Effector memory CD4-positive, alpha-beta T cell (primary cell): ENCODE measurements around the gene FGD4.
"Not testable (repeated sequence)": the region's sequence is repeated elsewhere in the genome, so short reads cannot be mapped to it uniquely, and the experiment has no call there.

Source experiments
- DNase-seq, 3 donors: peaks; one replicate each; pipeline ENCODE4 v3.0.0-alpha.2; 2020
- H3K27ac ChIP-seq: 2 replicates; pipeline ENCODE4 v1.7.0; 2013; ENCODE audit warnings: mild to moderate bottlenecking, low read length, moderate library complexity; ENCODE audit not compliant: insufficient read depth, poor library complexity, severe bottlenecking
- H3K27me3 ChIP-seq: replicated peaks from 2 replicates; pipeline ENCODE4 v1.7.0; 2013; ENCODE audit warnings: mild to moderate bottlenecking, low read length; ENCODE audit not compliant: insufficient read depth, control insufficient read depth, poor library complexity, severe bottlenecking
- H3K36me3 ChIP-seq: 2 replicates; pipeline ENCODE4 v1.7.0; 2013; ENCODE audit warnings: mild to moderate bottlenecking, low read length, moderate library complexity; ENCODE audit not compliant: control insufficient read depth, insufficient read depth
- H3K4me1 ChIP-seq: 2 replicates; pipeline ENCODE4 v1.7.0; 2013; ENCODE audit warnings: low read length, mild to moderate bottlenecking; ENCODE audit not compliant: control insufficient read depth, insufficient read depth, poor library complexity, severe bottlenecking
- H3K4me3 ChIP-seq: 2 replicates; pipeline ENCODE4 v1.7.0; 2013; ENCODE audit warnings: low read length, low read depth, mild to moderate bottlenecking; ENCODE audit not compliant: insufficient read depth, poor library complexity, severe bottlenecking
- H3K9me3 ChIP-seq: 2 replicates; pipeline ENCODE4 v1.7.0; 2013; ENCODE audit warnings: mild to moderate bottlenecking, low read length, moderate library complexity; ENCODE audit not compliant: control insufficient read depth

Gene FGD4

GRCh38 chr12:32512379-32512778 is 113.0 kb downstream of the FGD4 start:
- no peaks in the 10 kb centered on the region for H3K36me3 ChIP-seq
- no peak overlapping the region for H3K27ac ChIP-seq

GRCh38 chr12:32512910-32513309 is 113.6 kb downstream of the FGD4 start:
- no peaks in the 10 kb centered on the region for H3K9me3 ChIP-seq
- H3K36me3 ChIP-seq = no peaks in the 10 kb centered on the region
- no peak overlapping the region for H3K4me3 ChIP-seq
- H3K27me3 ChIP-seq = no peaks in the 10 kb centered on the region
- H3K27ac ChIP-seq = no peak overlapping the region
- no peak for DNase-seq
- H3K4me1 ChIP-seq = no peaks in the 10 kb centered on the region

More at GRCh38 chr12:32512379-32512778, 113.0 kb downstream of the FGD4 start:
- no peaks in the 10 kb centered on the region for H3K27me3 ChIP-seq
- no peak for DNase-seq
- no peaks in the 10 kb centered on the region for H3K9me3 ChIP-seq
- no peaks in the 10 kb centered on the region for H3K4me1 ChIP-seq
- H3K4me3 ChIP-seq = no peak overlapping the region

GRCh38 chr12:32515137-32515873 is 115.9 kb downstream of the FGD4 start:
- H3K9me3 ChIP-seq = no peaks in the 10 kb centered on the region
- H3K36me3 ChIP-seq = no peaks in the 10 kb centered on the region
- H3K27me3 ChIP-seq = no peaks in the 10 kb centered on the region
- no peak overlapping the region for H3K27ac ChIP-seq
- DNase-seq = no peak
- H3K4me3 ChIP-seq = no peak overlapping the region
- H3K4me1 ChIP-seq = no peaks in the 10 kb centered on the region

- H3K36me3 ChIP-seq = no peaks in the 10 kb centered on the region
- DNase-seq = no peak
- no peaks in the 10 kb centered on the region for H3K27me3 ChIP-seq
- H3K9me3 ChIP-seq = no peaks in the 10 kb centered on the region
- no peaks in the 10 kb centered on the region for H3K4me1 ChIP-seq
- H3K27ac ChIP-seq = no peak overlapping the region
- H3K4me3 ChIP-seq = no peak overlapping the region
Observed at GRCh38 chr12:32516230-32516629, 116.9 kb downstream of the FGD4 start.

GRCh38 chr12:32517966-32518365 is 118.6 kb downstream of the FGD4 start:
- H3K4me3 ChIP-seq = no peak overlapping the region
- no peaks in the 10 kb centered on the region for H3K4me1 ChIP-seq
- no peak for DNase-seq

GRCh38 chr12:32519047-32519446 is 119.7 kb downstream of the FGD4 start:
- H3K4me1 ChIP-seq = no peaks in the 10 kb centered on the region
- DNase-seq = no peak
- H3K27ac ChIP-seq = no peak overlapping the region
- H3K27me3 ChIP-seq = no peaks in the 10 kb centered on the region
- no peak overlapping the region for H3K4me3 ChIP-seq
- H3K9me3 ChIP-seq = no peaks in the 10 kb centered on the region
- no peaks in the 10 kb centered on the region for H3K36me3 ChIP-seq

More at GRCh38 chr12:32517966-32518365, 118.6 kb downstream of the FGD4 start:
- no peaks in the 10 kb centered on the region for H3K9me3 ChIP-seq
- no peaks in the 10 kb centered on the region for H3K36me3 ChIP-seq
- H3K27me3 ChIP-seq = no peaks in the 10 kb centered on the region
- no peak overlapping the region for H3K27ac ChIP-seq

GRCh38 chr12:32522331-32523221 is 123.2 kb downstream of the FGD4 start:
- Histone ChIP-seq H3K27ac (no peak overlapping the region), H3K4me1 (no peaks in the 10 kb centered on the region), H3K4me3 (no peak overlapping the region), H3K9me3 (no peaks in the 10 kb centered on the region), H3K27me3 (no peaks in the 10 kb centered on the region), H3K36me3 (no peaks in the 10 kb centered on the region)
- DNase-seq = no peak

GRCh38 chr12:32525802-32526201 is 126.4 kb downstream of the FGD4 start:
- H3K27me3 ChIP-seq, H3K9me3 ChIP-seq, H3K27ac ChIP-seq, H3K4me3 ChIP-seq, H3K36me3 ChIP-seq, H3K4me1 ChIP-seq, DNase-seq: not testable (repeated sequence)

GRCh38 chr12:32526343-32526742 is 127.0 kb downstream of the FGD4 start:
- H3K9me3 ChIP-seq, H3K36me3 ChIP-seq, H3K27ac ChIP-seq, H3K27me3 ChIP-seq, H3K4me3 ChIP-seq, H3K4me1 ChIP-seq, DNase-seq: not testable (repeated sequence)

GRCh38 chr12:32532422-32532821 is 133.1 kb downstream of the FGD4 start:
- DNase-seq = no peak
- H3K36me3 ChIP-seq = no peaks in the 10 kb centered on the region
- no peaks in the 10 kb centered on the region for H3K4me1 ChIP-seq
- H3K4me3 ChIP-seq = no peak overlapping the region
- H3K27ac ChIP-seq = no peak overlapping the region
- no peaks in the 10 kb centered on the region for H3K9me3 ChIP-seq
- no peaks in the 10 kb centered on the region for H3K27me3 ChIP-seq
